H1 (cell line): ENCODE measurements around the gene SSUH2. TPM values are rescaled to one million over a fixed set of nuclear protein-coding genes. Genes with fewer than 3 reads are reported as not detected.

Source experiments
- BCL11A ChIP-seq, 2 experiments: IDR thresholded peaks; one replicate each; pipeline ENCODE4 v1.6.1; 2011; ENCODE audit warnings: low read depth in 2 of 2, low read length in 2 of 2, mild to moderate bottlenecking in 2 of 2
- EZH2 ChIP-seq: fragments of 200-600 bp; sonication (generic); IDR thresholded peaks from 2 replicates; pipeline ENCODE4 v1.7.1; 2012; ENCODE audit warnings: low read depth, mild to moderate bottlenecking, moderate library complexity, low read length, inconsistent platforms; ENCODE audit not compliant: severe bottlenecking
- GTF2F1 ChIP-seq: IDR thresholded peaks from 2 replicates; pipeline ENCODE4 v1.6.1; 2012; ENCODE audit warnings: low read depth, low read length, improper control_type of control experiment, borderline replicate concordance
- HDAC6 ChIP-seq: IDR thresholded peaks from one replicate; pipeline ENCODE4 v1.7.1; 2012; ENCODE audit warnings: low read depth, mild to moderate bottlenecking, inconsistent platforms, low read length, moderate library complexity
- SP1 ChIP-seq: IDR thresholded peaks from 2 replicates; pipeline ENCODE4 v1.6.1; 2011; ENCODE audit warnings: low read depth, low read length
- TBP ChIP-seq: IDR thresholded peaks from 2 replicates; pipeline ENCODE4 v1.6.1; 2011; ENCODE audit warnings: low read depth, low read length, improper control_type of control experiment
- polyA plus RNA-seq, 7 experiments: library from polyadenylated mRNA; depleted of rRNA in 3 of 7; stranded (reverse) in 5 of 7; unstranded in 2 of 7; fragments of >200 nt in 5 of 7; fragments of 200-250 nt in 2 of 7; gene quantifications; 1 replicate in 5 of 7; 2 replicates in 1 of 7; 4 replicates in 1 of 7; pipeline versions ENCODE4 v1.2.1 to v1.2.3, GENCODE V29; 2011 to 2013; ENCODE audit warnings: missing spikeins in 2 of 7, mixed read lengths in 2 of 7
- total RNA-seq: library from RNA; stranded (reverse); fragmentation: NEBNext Ultra II Directional; extraction: Animal tissue kit (Norgen Biotek cat#: 25700); gene quantifications from 2 replicates; pipeline ENCODE4 v1.2.1, GENCODE V29; 2021

SSUH2 gene
- total and polyA plus RNA-seq, 2 of the 8 experiments (the other 6 are each of a cell fraction or from before 2014, with no cell fraction given), result 0.62 to 0.69 TPM

DNA sequence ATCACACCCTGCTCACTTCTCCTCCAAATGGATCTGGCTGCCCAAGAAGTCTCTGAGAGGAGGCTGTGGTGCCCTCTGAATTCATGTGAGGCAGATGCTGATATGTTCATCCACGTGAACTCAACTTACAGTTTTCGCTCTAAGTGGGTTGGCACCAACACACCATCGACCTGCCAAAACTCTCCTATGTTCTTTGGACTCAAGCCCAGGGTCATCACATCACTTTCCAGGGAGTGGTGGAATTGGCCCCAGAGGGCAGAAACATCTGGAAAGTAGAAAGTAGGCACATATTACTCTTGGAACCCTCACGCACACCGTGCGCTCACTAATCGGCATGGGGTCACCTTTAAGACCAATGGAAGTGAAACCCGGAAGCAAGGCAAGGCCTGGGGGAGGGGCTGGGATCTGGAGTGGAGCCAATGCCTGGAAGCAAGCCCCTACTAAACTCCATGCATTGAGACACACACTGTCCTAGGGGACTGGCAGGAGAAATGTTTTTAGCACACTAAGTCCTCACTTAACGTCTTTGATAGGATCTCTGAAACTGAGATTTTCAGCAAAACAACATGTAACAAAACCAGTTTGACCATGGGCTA lies 41.4 kb downstream of the SSUH2 start (continued):
- TF ChIP-seq EZH2, result no peak
- TF ChIP-seq TBP, result no peak
- TF ChIP-seq GTF2F1, result no peak
- no peak for TF ChIP-seq BCL11A (IDR thresholded peaks at IDR 0.05; ENCODE audit: low read depth in 2 of 2, low read length in 2 of 2)
- no peak for TF ChIP-seq SP1
- no peak for TF ChIP-seq HDAC6
